Loucy (cell line): ENCODE results near the gene IST1.

ENCODE experiments used
- H2AFZ ChIP-seq: fragments of 200-600 bp; sonication (generic); 2 replicates; pipeline ENCODE4 v1.6.0; 2016; ENCODE audit warnings: antibody characterized with exemption, mild to moderate bottlenecking, low read length, moderate library complexity
- H3F3A ChIP-seq: fragments of 200-600 bp; 2 replicates; pipeline ENCODE4 v1.6.0; 2016; ENCODE audit warnings: antibody characterized with exemption, low read depth, mild to moderate bottlenecking
- H3K27me3 ChIP-seq: fragments of 200-600 bp; sonication (generic); 2 replicates; pipeline ENCODE4 v1.6.1; 2014; ENCODE audit warnings: low read length, mild to moderate bottlenecking; ENCODE audit not compliant: insufficient read depth, poor library complexity, severe bottlenecking
- H3K36me3 ChIP-seq: fragments of 200-600 bp; sonication (generic); 2 replicates; pipeline ENCODE4 v1.6.1; 2016; ENCODE audit warnings: low read length; ENCODE audit not compliant: insufficient read depth
- H3K4me1 ChIP-seq: fragments of 200-600 bp; sonication (generic); 2 replicates; pipeline ENCODE4 v1.5.1; 2014; ENCODE audit warnings: low read length, mild to moderate bottlenecking; ENCODE audit not compliant: insufficient read depth, poor library complexity, severe bottlenecking
- H3K4me2 ChIP-seq: fragments of 200-600 bp; sonication (generic); 2 replicates; pipeline ENCODE4 v1.6.0; 2014; ENCODE audit warnings: antibody characterized with exemption, low read length, low read depth, mild to moderate bottlenecking; ENCODE audit not compliant: poor library complexity, severe bottlenecking
- H3K4me3 ChIP-seq: fragments of 200-600 bp; sonication (generic); 2 replicates; pipeline ENCODE4 v1.5.1; 2014; ENCODE audit warnings: low read length, mild to moderate bottlenecking, mixed read lengths; ENCODE audit not compliant: poor library complexity, severe bottlenecking
- H3K79me2 ChIP-seq: fragments of 200-600 bp; sonication (generic); 2 replicates; pipeline ENCODE4 v1.6.1; 2014; ENCODE audit warnings: low read length; ENCODE audit not compliant: insufficient read depth
- H3K9ac ChIP-seq: fragments of 200-600 bp; sonication (generic); 2 replicates; pipeline ENCODE4 v1.6.0; 2014; ENCODE audit warnings: mild to moderate bottlenecking, low read depth, low read length, moderate library complexity; ENCODE audit not compliant: poor library complexity, severe bottlenecking
- H3K9me2 ChIP-seq: fragments of 200-600 bp; sonication (generic); replicated peaks from 2 replicates; pipeline ENCODE4 v1.6.1; 2016; ENCODE audit warnings: low read depth, low read length, mixed read lengths
- H3K9me3 ChIP-seq: fragments of 200-600 bp; sonication (generic); 2 replicates; pipeline ENCODE4 v1.6.1; 2014; ENCODE audit warnings: mild to moderate bottlenecking, antibody characterized with exemption, low read length, low read depth; ENCODE audit not compliant: insufficient read depth
- H4K20me1 ChIP-seq: fragments of 200-600 bp; sonication (generic); 2 replicates; pipeline ENCODE4 v1.6.0; 2014; ENCODE audit warnings: antibody characterized with exemption, low read length, mild to moderate bottlenecking; ENCODE audit not compliant: insufficient read depth, poor library complexity, severe bottlenecking
- CTCF ChIP-seq: fragments of 200-600 bp; sonication (generic); conservative IDR thresholded peaks from 2 replicates; pipeline ENCODE4 v1.5.1; 2014; ENCODE audit warnings: mild to moderate bottlenecking, antibody characterized with exemption, low read length
- EZH2phosphoT487 ChIP-seq: fragments of 200-600 bp; IDR thresholded peaks from 2 replicates; pipeline ENCODE4 v1.6.1; 2018; ENCODE audit warnings: antibody characterized with exemption, mild to moderate bottlenecking, moderate library complexity, borderline replicate concordance

Gene IST1

GRCh38 chr16:71847096-71847495, 48.2 kb upstream of the IST1 start:
- no peaks in the 10 kb centered on the region for H3F3A ChIP-seq
- H3K4me1 ChIP-seq: peaks cover 17% of the 10 kb centered on the region
- H3K4me3 ChIP-seq: peak overlapping the region; percentile 95
- peaks cover 20% of the 10 kb centered on the region; the same call in 1 of the 2 replicates for H3K36me3 ChIP-seq
- peak overlapping the region; percentile 98 for H3K4me2 ChIP-seq
- H2AFZ ChIP-seq: no peak overlapping the region
- H3K9me3 ChIP-seq: no peaks in the 10 kb centered on the region
- no peaks in the 10 kb centered on the region for H3K9me2 ChIP-seq
- peaks cover 28% of the 10 kb centered on the region for H3K79me2 ChIP-seq
- H3K9ac ChIP-seq: peak overlapping the region; percentile 82
- H3K27me3 ChIP-seq: no peaks in the 10 kb centered on the region
- H4K20me1 ChIP-seq: peaks cover 11% of the 10 kb centered on the region
- TF ChIP-seq EZH2phosphoT487 (no peak), CTCF (no peak)

GRCh38 chr16:71848622-71849021, 46.7 kb upstream of the IST1 start:
- H3K36me3 ChIP-seq: peaks cover 20% of the 10 kb centered on the region; the same call in 1 of the 2 replicates
- H3K4me3 ChIP-seq: no peak overlapping the region
- no peaks in the 10 kb centered on the region for H3F3A ChIP-seq
- no peaks in the 10 kb centered on the region for H3K9me3 ChIP-seq
- H3K4me2 ChIP-seq: peak overlapping the region; percentile 98
- no peaks in the 10 kb centered on the region for H3K27me3 ChIP-seq
- H3K9ac ChIP-seq: no peak overlapping the region
- H4K20me1 ChIP-seq: peaks cover 11% of the 10 kb centered on the region
- H3K9me2 ChIP-seq: no peaks in the 10 kb centered on the region
- H3K79me2 ChIP-seq: peaks cover 28% of the 10 kb centered on the region
- H3K4me1 ChIP-seq: peaks cover 17% of the 10 kb centered on the region
- H2AFZ ChIP-seq: no peak overlapping the region
- TF ChIP-seq CTCF: no peak
- TF ChIP-seq EZH2phosphoT487: no peak

GRCh38 chr16:71851746-71852145, 43.6 kb upstream of the IST1 start:
- Histone ChIP-seq H3K9me3 (no peaks in the 10 kb centered on the region), H3K27me3 (no peaks in the 10 kb centered on the region), H3K4me2 (peak overlapping the region; percentile 19), H3K9ac (no peak overlapping the region), H3K79me2 (peaks cover 19% of the 10 kb centered on the region), H2AFZ (no peak overlapping the region), H4K20me1 (peaks cover 2% of the 10 kb centered on the region), H3K36me3 (peaks cover 20% of the 10 kb centered on the region; the same call in 1 of the 2 replicates), H3F3A (no peaks in the 10 kb centered on the region), H3K4me3 (no peak overlapping the region), H3K9me2 (no peaks in the 10 kb centered on the region), H3K4me1 (peaks cover 18% of the 10 kb centered on the region)
- TF ChIP-seq CTCF (no peak), EZH2phosphoT487 (no peak)
